RWPE1 (cell line): Measurements from ENCODE around the gene RHBDD3.

ENCODE experiments used
- CTCF ChIA-PET: fragments of 350-600 bp; sonication (Branson Sonifier 250); formaldehyde crosslinking; extraction: SDS; loops from one replicate; lab custom pipeline; 2021; lab: Yijun Ruan, JAX
- POLR2A ChIA-PET: fragments of 400-600 bp; formaldehyde crosslinking; extraction: SDS; loops from one replicate; lab custom pipeline; 2020; ENCODE audit warnings: antibody characterized with exemption; ENCODE audit not compliant: low non-redundant PET; lab: Yijun Ruan, JAX
- DNase-seq: peaks from one replicate; pipeline ENCODE4 v3.0.0; 2012; ENCODE audit warnings: low spot score
- H3K27ac ChIP-seq: fragments of 450-650 bp; 2 replicates; pipeline ENCODE4 v1.5.1; 2017
- CTCF ChIP-seq: fragments of 450-650 bp; conservative IDR thresholded peaks from 2 replicates; pipeline ENCODE4 v1.5.1; 2017; ENCODE audit warnings: low read depth, mild to moderate bottlenecking

Gene RHBDD3

GRCh38 chr22:29213493-29213892 lies 54.3 kb downstream of the RHBDD3 start:
- H3K27ac ChIP-seq = no peak overlapping the region
- ChIA-PET CTCF (no interaction called here), POLR2A (no interaction called here)
- no peak for DNase-seq
- no peak for TF ChIP-seq CTCF

- ChIA-PET POLR2A (no interaction called here), CTCF (interaction anchor here (0.6 kb wide), 1 partner anchor 10 kb away, joined by 5 read pairs; no protein-coding TSS in a partner anchor)
- DNase-seq = no peak
Measured at GRCh38 chr22:29212743-29213142, 55.0 kb downstream of the RHBDD3 start.

GRCh38 chr22:29211466-29211865 lies 56.3 kb downstream of the RHBDD3 start:
- no peak for TF ChIP-seq CTCF
- ChIA-PET POLR2A (no interaction called here), CTCF (interaction anchor here (0.6 kb wide), 1 partner anchor 8 kb away, joined by 3 read pairs; no protein-coding TSS in a partner anchor)
- no peak overlapping the region for H3K27ac ChIP-seq
- DNase-seq = no peak

More at GRCh38 chr22:29212743-29213142, 55.0 kb downstream of the RHBDD3 start:
- no peak overlapping the region for H3K27ac ChIP-seq
- TF ChIP-seq CTCF = no peak

- POLR2A ChIA-PET = interaction anchor here (0.5 kb wide), 1 partner anchor 74 kb away, joined by 3 read pairs; no protein-coding TSS in a partner anchor
- DNase-seq = no peak
- no peak for TF ChIP-seq CTCF
- CTCF ChIA-PET = interaction anchor here (0.6 kb wide), 1 partner anchor 8 kb away, joined by 3 read pairs; no protein-coding TSS in a partner anchor
- no peak overlapping the region for H3K27ac ChIP-seq
Measured at GRCh38 chr22:29211066-29211465, 56.7 kb downstream of the RHBDD3 start.
